IMR-90 (cell line): ENCODE measurements around the gene STAT3. TPM values are rescaled to one million over a fixed set of nuclear protein-coding genes. Genes with fewer than 3 reads are reported as not detected.
"Not testable (repeated sequence)": the region's sequence is repeated elsewhere in the genome, so short reads cannot be mapped to it uniquely, and the experiment has no call there.

Experiments
- ATAC-seq: fragments of 200-7000 bp; cut with Tn5 transposase; 2 replicates; pipeline ENCODE4 v1.9.1; 2020; ENCODE audit warnings: low read depth, mild to moderate bottlenecking, moderate library complexity
- BruUV-seq: library from RNA; stranded (reverse); fragments of 400-500 nt; replicated peaks from 2 replicates; lab custom pipeline; 2021; lab: Mats Ljungman, UMichigan
- CTCF ChIA-PET: fragments of 300-600 bp; formaldehyde crosslinking; extraction: SDS; loops from one replicate; lab custom pipeline; 2021; ENCODE audit warnings: antibody characterized with exemption; lab: Yijun Ruan, JAX
- POLR2A ChIA-PET: fragments of 300-600 bp; sonication (Branson Sonifier 250); formaldehyde crosslinking; loops from one replicate; lab custom pipeline; 2022; ENCODE audit warnings: antibody characterized with exemption; ENCODE audit not compliant: unreplicated experiment; lab: Charles Lee
- DNase-seq: peaks from one replicate; pipeline ENCODE4 v3.0.0; 2013
- H2AFZ ChIP-seq: replicated peaks from 2 replicates; pipeline ENCODE3; 2013; ENCODE audit warnings: low read length, mild to moderate bottlenecking; ENCODE audit not compliant: poor library complexity
- H2AK5ac ChIP-seq: 2 replicates; pipeline ENCODE4 v1.6.1; 2013; ENCODE audit warnings: low read depth, low read length, inconsistent platforms
- H2AK9ac ChIP-seq: replicated peaks from 2 replicates; pipeline ENCODE3; 2013; ENCODE audit warnings: mild to moderate bottlenecking, low read depth, low read length, moderate library complexity; ENCODE audit not compliant: poor library complexity
- H2BK120ac ChIP-seq: 2 replicates; pipeline ENCODE4 v1.6.1; 2013; ENCODE audit warnings: low read depth, low read length, inconsistent platforms
- H2BK15ac ChIP-seq: 3 replicates; pipeline ENCODE4 v1.6.1; 2013; ENCODE audit warnings: low read depth, low read length, inconsistent platforms
- H2BK20ac ChIP-seq: 2 replicates; pipeline ENCODE4 v1.6.1; 2013; ENCODE audit warnings: low read depth, mild to moderate bottlenecking, inconsistent platforms, low read length, moderate library complexity
- H2BK5ac ChIP-seq: 2 replicates; pipeline ENCODE4 v1.6.1; 2013; ENCODE audit warnings: mild to moderate bottlenecking, low read depth, low read length, inconsistent platforms; ENCODE audit not compliant: poor library complexity, severe bottlenecking
- H3K14ac ChIP-seq: replicated peaks from 2 replicates; pipeline ENCODE4 v1.6.1; 2013; ENCODE audit warnings: low read depth, low read length, inconsistent platforms
- H3K18ac ChIP-seq: 2 replicates; pipeline ENCODE4 v1.6.1; 2013; ENCODE audit warnings: low read depth, low read length, control low read depth
- H3K23ac ChIP-seq: 2 replicates; pipeline ENCODE4 v1.6.1; 2013; ENCODE audit warnings: low read depth, low read length, inconsistent platforms
- H3K27ac ChIP-seq: 2 replicates; pipeline ENCODE4 v1.5.1; 2013; ENCODE audit warnings: mild to moderate bottlenecking, control low read depth, low read length; ENCODE audit not compliant: insufficient read depth
- H3K27me3 ChIP-seq: 2 replicates; pipeline ENCODE4 v1.6.1; 2013; ENCODE audit warnings: low read length; ENCODE audit not compliant: control insufficient read depth, insufficient read depth
- H3K36me3 ChIP-seq: 2 replicates; pipeline ENCODE4 v1.6.1; 2013; ENCODE audit warnings: low read length, mixed read lengths; ENCODE audit not compliant: control insufficient read depth, insufficient read depth
- H3K4ac ChIP-seq: 2 replicates; pipeline ENCODE4 v1.6.1; 2013; ENCODE audit warnings: low read depth, low read length, inconsistent platforms
- H3K4me1 ChIP-seq: 2 replicates; pipeline ENCODE4 v1.6.1; 2013; ENCODE audit warnings: low read length, mixed read lengths; ENCODE audit not compliant: control insufficient read depth, insufficient read depth
- H3K4me2 ChIP-seq: 2 replicates; pipeline ENCODE4 v1.6.1; 2013; ENCODE audit warnings: low read depth, mild to moderate bottlenecking, control low read depth, low read length, moderate library complexity
- H3K4me3 ChIP-seq: 2 replicates; pipeline ENCODE4 v1.5.1; 2013; ENCODE audit warnings: low read depth, mild to moderate bottlenecking, control low read depth, low read length, moderate library complexity; ENCODE audit not compliant: insufficient read depth
- H3K56ac ChIP-seq: 2 replicates; pipeline ENCODE4 v1.6.1; 2013; ENCODE audit warnings: low read length, inconsistent platforms; ENCODE audit not compliant: insufficient read depth; ENCODE audit errors: extremely low read depth
- H3K79me1 ChIP-seq, 2 experiments: 2 replicates each; pipeline ENCODE4 v1.6.1; 2013; ENCODE audit warnings: low read length in 2 of 2, inconsistent platforms in 1 of 2, low read depth in 1 of 2
- H3K9ac ChIP-seq: 2 replicates; pipeline ENCODE4 v1.6.1; 2013; ENCODE audit warnings: low read depth, low read length, control low read depth
- H3K9me1 ChIP-seq: 2 replicates; pipeline ENCODE4 v1.6.1; 2013; ENCODE audit warnings: low read length, inconsistent platforms; ENCODE audit not compliant: insufficient read depth
- H3K9me3 ChIP-seq: 2 replicates; pipeline ENCODE4 v1.6.1; 2013; ENCODE audit warnings: low read length; ENCODE audit not compliant: control insufficient read depth, insufficient read depth
- H4K20me1 ChIP-seq: 2 replicates; pipeline ENCODE4 v1.6.1; 2013; ENCODE audit warnings: low read length, inconsistent platforms; ENCODE audit not compliant: insufficient read depth
- H4K5ac ChIP-seq: 2 replicates; pipeline ENCODE4 v1.6.1; 2013; ENCODE audit warnings: mild to moderate bottlenecking, low read depth, low read length, control low read depth
- H4K8ac ChIP-seq, 2 experiments: 2 replicates each; pipeline ENCODE4 v1.6.1; 2013; ENCODE audit warnings: low read depth in 2 of 2, low read length in 2 of 2, control low read depth in 1 of 2, inconsistent platforms in 1 of 2
- H4K91ac ChIP-seq: 2 replicates; pipeline ENCODE4 v1.6.1; 2013; ENCODE audit warnings: low read depth, low read length, inconsistent platforms; ENCODE audit not compliant: insufficient read depth
- WGBS, 2 experiments: methylation state at CpG; one replicate each; pipeline versions ENCODE4 v1.1.5 to v1.1.7; 2013; ENCODE audit warnings: missing lambda C conversion rate in 2 of 2; ENCODE audit not compliant: insufficient read length in 1 of 2; ENCODE audit errors: extremely low coverage in 2 of 2; 5-methylcytosine and 5-hydroxymethylcytosine counted together
- dilution Hi-C: fragments of 300-500 bp; cut with HindIII; formaldehyde crosslinking; loops from one replicate; pipeline ENCODE4 v1.14.3; 2018; ENCODE audit warnings: low sequenced_read_pairs; ENCODE audit not compliant: unreplicated experiment
- in situ Hi-C: fragments of 300-500 bp; cut with MboI; formaldehyde crosslinking; loops from 3 replicates; pipeline ENCODE4 v1.14.3; 2019; ENCODE audit warnings: low sequenced_read_pairs, inconsistent platforms, mixed read lengths
- intact Hi-C: fragments of 100-400 bp; cut with micrococcal nuclease; formaldehyde crosslinking; loops from 2 replicates; pipeline ENCODE4 v1.10.0; 2022
- polyA plus RNA-seq, 3 experiments: library from polyadenylated mRNA; depleted of rRNA; stranded (reverse); fragments of >200 nt; gene quantifications; 2 replicates each; pipeline ENCODE4 v1.2.3, GENCODE V29; 2012; ENCODE audit warnings: low replicate concordance in 1 of 3
- total RNA-seq: library from RNA; depleted of rRNA; stranded (reverse); fragments of >200 nt; gene quantifications from 2 replicates; pipeline ENCODE4 v1.2.3, GENCODE V29; 2012

STAT3 gene
- total and polyA plus RNA-seq, 2 of the 4 experiments (the other 2 are of a cell fraction): 47.2 to 66.3 TPM

DNA sequence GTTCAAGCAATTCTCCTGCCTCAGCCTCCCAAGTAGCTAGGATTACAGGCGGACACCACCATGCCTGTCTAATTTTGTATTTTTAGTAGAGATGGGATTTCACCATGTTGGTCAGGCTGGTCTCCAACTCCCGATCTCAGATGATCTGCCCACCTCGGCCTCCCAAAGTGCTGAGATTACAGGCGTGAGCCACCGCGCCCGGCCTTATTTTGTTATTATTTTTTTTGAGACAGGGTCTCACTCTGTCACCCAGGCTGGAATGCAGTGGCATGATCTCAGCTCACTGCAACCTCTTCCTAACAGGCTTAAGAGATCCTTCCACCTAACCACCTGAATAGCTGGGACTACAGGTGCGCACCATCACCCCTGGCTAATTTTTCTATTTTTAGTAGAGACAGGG, 7.4 kb upstream of the STAT3 start:
- CTCF ChIA-PET, in situ Hi-C loops: not testable (repeated sequence)

More for the DNA sequence above, 7.4 kb upstream of the STAT3 start:
- H2AK9ac ChIP-seq, DNase-seq, H3K18ac ChIP-seq, H2BK120ac ChIP-seq, H4K8ac ChIP-seq, H4K5ac ChIP-seq, POLR2A ChIA-PET, H3K36me3 ChIP-seq, H3K27me3 ChIP-seq, H3K23ac ChIP-seq, H3K4me2 ChIP-seq, H2BK5ac ChIP-seq, BruUV-seq, dilution Hi-C loops, H2AK5ac ChIP-seq, H3K27ac ChIP-seq, intact Hi-C loops, H3K56ac ChIP-seq, H3K4me1 ChIP-seq, H3K9ac ChIP-seq, H3K9me1 ChIP-seq, H3K9me3 ChIP-seq, H2BK15ac ChIP-seq, H3K14ac ChIP-seq, H3K4ac ChIP-seq, H2BK20ac ChIP-seq, ATAC-seq, H2AFZ ChIP-seq, H3K4me3 ChIP-seq, H4K91ac ChIP-seq: not testable (repeated sequence)
- Histone ChIP-seq H3K79me1 (peaks cover 9 to 40% of the 10 kb centered on the region in 2 experiments), H4K20me1 (peaks cover 25% of the 10 kb centered on the region)
- WGBS, 2 experiments: 100% methylated on average over 1 of the region's 8 CpGs; no CpG with 5 or more reads in 1 of the 2 experiments
